SU-DHL-6 (cell line): Measurements from ENCODE around the gene CLDN7.

Source experiments
- CTCF ChIP-seq: fragments of 200-600 bp; sonication (generic); IDR thresholded peaks from one replicate; pipeline ENCODE4 v1.5.1; 2017; ENCODE audit warnings: antibody characterized with exemption, mild to moderate bottlenecking, low read length, moderate library complexity; ENCODE audit not compliant: insufficient read depth, poor library complexity, severe bottlenecking
- EZH2phosphoT487 ChIP-seq: fragments of 200-600 bp; sonication (generic), shearing (Covaris generic); conservative IDR thresholded peaks from 2 replicates; pipeline ENCODE4 v1.6.1; 2018; ENCODE audit warnings: mild to moderate bottlenecking, antibody characterized with exemption, low read length, moderate library complexity, mixed read lengths

- no peak for TF ChIP-seq CTCF
- TF ChIP-seq EZH2phosphoT487, result no peak
Measured at GRCh38 chr17:7260651-7261378, 1.5 kb downstream of the CLDN7 start.
